GM10847 (cell line): ENCODE measurements around the gene ZGPAT.

Experiments
- POLR2A ChIP-seq: IDR thresholded peaks from 2 replicates; pipeline ENCODE4 v1.6.1; 2011; ENCODE audit not compliant: insufficient read length; ENCODE audit errors: extremely low read depth

ZGPAT gene

DNA sequence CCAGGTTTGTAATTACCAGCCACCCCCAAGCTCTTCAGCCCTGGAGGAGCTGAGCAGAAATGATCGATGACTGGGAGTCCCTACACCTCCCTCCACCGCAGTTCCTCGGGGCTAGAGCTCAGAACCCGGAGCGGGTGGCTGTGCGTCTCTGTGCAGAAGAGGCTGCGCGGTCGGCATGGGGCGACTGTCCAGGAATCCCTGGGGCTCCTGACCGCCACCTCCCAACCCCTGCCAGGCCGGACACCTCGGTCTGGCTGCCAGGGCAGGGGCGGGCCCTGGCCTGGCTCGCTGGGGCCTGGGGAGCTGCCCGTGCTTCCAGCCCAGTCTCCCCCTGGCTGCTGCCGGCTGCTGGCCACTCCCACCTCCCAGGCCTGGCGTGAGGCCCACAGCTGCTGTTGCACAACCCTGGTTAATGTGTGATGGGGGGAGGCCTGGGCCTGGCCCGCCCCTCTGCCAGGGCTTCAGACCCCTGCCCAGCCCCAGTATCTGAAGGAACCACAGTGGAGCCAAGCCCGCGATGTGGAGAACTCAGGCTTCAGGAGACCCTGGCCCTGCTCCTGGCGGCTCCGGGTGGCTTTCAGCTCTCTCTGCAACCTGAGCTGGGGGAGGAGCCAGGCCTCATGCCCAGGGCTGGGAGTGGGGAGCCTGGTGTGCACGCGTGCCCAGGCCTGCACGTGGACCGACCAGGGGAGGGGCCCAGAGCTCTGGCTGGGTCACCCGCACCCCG, 33.0 kb downstream of the ZGPAT start:
- TF ChIP-seq POLR2A: no peak

DNA sequence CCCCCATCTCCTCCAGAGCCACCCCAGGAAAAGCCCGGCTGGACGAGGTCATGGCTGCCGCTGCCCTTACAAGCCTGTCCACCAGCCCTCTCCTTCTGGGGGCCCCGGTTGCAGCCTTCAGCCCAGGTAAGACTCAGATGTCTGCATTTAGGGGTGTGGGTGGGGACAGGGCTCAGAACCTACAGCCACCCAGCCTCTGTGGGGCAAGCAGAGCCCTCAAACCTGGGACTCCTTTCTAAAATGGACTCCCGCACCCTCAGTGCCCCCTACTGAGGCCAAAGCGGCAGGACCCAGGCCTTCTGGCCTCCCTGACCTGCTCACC, 33.5 kb downstream of the ZGPAT start:
- no peak for TF ChIP-seq POLR2A

DNA sequence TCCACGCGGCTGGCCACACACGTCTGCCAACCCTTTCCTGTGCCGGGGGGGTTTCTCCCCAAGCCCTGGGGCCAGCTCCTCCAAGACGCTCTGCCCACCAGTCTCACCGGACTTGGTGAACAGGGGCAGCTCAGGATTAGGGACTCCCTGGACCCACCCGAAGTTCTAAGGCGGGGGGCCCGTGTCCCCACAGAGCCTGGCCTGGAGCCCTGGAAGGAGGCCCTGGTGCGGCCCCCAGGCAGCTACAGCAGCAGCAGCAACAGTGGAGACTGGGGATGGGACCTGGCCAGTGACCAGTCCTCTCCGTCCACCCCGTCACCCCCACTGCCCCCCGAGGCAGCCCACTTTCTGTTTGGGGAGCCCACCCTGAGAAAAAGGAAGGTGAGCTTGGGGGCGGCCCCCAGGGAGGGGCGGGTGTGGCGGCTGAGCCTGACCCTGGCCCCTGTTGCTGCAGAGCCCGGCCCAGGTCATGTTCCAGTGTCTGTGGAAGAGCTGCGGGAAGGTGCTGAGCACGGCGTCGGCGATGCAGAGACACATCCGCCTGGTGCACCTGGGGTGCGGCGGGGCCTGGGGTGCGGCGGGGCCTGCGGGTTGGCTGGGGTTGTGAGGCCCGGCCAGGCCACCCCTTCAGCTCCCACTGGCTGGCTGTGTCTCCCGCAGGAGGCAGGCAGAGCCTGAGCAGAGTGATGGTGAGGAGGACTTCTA, 34.0 kb downstream of the ZGPAT start:
- TF ChIP-seq POLR2A: no peak

DNA sequence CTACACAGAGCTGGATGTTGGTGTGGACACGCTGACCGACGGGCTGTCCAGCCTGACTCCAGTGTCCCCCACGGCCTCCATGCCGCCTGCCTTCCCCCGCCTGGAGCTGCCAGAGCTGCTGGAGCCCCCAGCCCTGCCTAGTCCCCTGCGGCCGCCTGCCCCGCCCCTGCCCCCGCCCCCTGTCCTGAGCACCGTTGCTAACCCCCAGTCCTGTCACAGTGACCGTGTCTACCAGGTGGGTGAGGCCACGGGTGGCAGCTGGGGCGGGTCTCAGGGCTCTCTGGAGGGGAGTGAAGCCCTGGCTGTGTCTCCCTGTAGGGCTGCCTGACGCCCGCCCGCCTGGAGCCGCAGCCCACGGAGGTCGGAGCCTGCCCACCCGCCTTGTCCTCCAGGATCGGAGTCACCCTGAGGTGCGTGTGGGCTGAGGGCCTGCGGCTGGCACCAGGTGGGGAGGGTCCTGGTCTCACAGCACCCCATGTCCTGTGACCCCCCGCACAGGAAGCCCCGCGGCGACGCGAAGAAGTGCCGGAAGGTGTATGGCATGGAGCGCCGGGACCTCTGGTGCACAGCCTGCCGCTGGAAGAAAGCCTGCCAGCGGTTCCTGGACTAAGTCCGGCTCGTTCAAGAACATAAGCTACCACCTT, 34.7 kb downstream of the ZGPAT start:
- no peak for TF ChIP-seq POLR2A

DNA sequence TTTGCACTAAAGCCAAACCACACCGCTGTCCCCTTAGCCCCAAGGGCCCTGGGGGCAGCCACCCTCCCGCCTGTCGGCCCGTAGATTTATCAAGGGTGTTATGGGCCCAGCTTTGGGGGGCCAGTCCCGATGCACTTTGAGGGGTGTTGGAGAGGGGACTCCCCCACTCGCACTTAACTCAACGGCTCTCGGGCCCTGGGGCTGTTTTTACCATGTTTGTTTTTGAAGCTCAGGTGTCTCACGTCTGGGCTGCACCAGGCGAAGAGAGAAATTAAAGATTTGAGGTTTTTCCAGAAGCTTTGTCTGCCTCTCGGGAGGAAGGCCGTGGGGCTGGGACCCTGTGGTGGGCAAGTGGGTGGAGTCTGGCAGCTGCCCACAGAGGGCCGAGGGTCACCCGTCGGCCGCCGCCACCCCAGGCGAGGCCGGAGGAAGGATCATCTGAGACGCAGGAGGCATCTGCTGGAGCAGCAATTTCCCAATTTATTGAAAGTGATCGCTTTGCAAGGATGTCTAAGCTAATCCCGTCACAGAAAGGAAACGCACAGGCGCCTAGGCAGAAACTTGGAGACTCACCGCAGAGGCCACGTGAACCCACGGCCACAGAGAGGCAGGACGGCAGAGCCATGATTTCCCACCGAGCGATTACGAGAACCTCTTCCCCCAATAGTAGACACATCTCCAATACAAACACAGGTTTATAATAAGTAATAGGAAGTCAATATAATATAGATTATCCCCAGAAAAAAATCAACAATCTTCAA, 35.6 kb downstream of the ZGPAT start:
- TF ChIP-seq POLR2A: no peak

DNA sequence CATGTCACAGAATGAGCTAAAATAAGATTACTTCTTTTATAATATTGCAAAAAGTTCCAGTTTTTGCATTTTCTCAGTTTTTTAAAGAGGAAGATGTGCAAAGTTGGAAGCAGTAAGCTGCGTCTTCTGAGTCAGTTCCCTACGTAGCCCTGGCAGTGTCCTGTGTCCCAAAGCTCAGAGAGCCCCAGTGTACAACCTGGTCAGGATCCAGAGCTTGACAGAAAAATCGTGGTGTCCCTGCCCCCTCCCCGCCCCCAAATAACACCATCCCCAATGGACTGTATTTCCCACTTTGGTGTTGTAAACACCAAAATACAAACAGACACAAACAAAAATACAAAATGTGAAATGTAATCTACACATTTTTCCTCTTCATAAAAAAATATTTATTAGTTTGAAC, 36.3 kb downstream of the ZGPAT start:
- TF ChIP-seq POLR2A: no peak

DNA sequence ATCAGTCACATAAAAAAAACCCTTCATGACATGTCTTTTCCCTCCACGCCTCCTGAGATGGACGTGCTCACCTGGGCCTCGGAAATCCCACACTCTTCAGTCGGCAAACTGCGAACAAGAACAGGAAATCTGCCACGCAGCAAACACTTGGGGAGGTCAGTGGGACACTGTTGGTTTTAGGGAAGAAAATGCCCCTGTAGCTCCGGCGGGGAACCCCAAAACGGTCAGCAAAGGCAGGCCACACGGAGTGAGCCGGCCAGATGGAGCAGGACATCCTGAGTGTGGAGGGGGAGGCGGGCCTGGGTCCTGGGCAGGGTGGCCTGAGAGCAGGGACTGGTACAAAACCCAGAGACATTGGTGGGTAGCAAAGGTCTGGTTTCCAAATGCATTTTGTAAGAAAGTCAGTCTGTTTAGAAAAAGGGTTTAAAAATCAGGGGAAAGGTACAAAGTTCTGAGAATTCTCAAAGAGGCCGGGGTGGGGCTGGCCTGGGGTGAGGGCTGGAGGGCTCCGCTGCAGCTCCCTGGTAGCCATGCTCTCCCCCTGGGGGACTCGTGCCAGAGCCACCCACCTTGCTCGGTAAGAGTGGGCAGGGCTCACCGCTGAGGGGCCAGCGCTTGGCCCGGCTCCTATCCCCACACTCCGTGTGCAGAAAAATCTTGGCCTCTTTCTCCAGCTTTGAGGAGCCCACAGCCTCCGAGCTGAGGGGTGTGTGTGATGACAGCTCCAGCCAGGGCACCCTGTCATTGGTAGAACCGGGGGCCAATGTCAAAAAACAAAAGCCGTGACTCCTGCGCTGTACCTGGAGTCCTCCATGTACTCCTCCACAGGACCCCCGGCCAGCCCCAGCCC, 37.0 kb downstream of the ZGPAT start:
- TF ChIP-seq POLR2A: no peak

DNA sequence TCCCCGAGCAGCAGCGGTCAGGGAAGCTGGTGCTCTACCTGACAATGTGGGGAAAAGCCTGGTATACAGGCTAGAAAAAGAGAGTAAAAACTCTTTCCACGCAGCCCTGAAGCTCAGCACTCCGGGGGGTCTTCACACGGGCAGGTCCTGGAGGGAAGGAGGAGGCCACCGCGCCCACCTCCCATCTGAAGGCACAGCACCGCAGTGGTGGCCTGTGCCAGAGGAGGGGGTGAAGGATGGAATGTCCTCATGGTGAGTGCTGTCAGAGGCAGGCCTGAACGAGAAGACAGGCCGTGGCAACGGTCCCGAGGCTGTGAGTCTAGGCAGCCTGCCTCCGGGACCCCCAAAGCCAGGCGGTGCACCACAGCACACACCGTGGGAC, 37.6 kb downstream of the ZGPAT start:
- TF ChIP-seq POLR2A: no peak

DNA sequence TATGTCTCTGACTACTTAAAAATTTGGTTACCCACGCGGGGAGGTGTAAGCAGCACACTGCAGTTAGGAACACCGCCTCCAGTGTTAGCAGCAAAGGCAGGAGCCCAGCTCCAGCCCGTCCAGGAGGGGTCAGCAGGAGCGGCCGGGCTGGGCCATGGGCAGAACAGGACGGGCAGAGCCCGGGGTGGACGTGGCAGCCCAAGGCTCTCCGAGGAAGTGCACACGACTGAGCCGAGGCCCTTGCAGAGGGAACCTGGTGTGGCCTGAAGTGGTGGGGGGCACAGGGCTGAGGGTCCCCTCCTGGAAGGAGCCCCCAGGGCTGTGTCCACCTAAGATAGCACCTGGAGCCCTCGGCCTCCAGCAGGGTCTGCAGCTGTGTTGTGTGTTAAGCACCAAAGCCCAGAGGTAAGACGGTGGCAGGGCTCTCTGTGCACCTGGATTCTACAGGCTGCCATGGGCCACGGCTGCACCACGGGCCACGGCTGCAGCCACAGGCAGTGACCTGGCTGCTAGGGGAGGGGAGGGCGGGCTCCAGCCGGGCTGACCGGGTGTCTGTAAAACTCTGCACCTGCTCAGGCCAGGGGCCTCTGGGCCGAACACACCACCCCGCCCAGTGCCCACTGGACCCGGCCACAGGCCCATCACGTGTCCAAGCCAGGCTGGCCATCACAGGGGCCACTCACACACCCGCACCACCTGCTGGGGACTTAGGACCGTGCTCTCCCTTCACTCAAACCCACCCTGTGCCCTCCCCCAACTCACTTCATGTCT, 38.3 kb downstream of the ZGPAT start:
- no peak for TF ChIP-seq POLR2A

DNA sequence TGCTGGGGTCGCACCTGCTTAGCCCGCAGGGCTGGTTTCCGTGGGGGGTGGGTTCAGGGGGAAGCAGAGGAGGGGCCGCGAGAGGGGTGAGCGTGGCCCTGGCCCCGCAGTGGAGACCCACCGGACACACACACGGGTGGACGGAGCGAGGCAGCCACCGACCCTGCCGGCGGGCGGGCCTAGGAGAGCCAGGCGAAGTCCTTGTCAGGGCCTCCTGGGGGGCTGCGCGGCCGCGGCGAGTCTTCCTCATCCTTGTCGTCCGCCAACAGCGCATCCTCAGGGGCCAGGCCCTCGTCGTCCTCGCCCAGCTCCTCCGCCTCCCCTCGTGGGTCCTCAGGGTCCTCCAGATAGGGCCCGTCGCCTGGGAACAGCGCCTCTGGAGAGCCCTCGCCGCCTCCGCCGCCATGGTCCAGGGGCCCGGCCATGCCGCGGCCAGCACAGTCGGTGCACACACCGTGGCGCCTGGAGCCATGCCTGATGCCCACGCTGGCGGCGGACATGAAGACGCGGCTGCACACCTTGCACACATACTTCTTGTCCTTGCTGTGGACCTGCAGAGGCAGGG, 39.0 kb downstream of the ZGPAT start:
- no peak for TF ChIP-seq POLR2A

DNA sequence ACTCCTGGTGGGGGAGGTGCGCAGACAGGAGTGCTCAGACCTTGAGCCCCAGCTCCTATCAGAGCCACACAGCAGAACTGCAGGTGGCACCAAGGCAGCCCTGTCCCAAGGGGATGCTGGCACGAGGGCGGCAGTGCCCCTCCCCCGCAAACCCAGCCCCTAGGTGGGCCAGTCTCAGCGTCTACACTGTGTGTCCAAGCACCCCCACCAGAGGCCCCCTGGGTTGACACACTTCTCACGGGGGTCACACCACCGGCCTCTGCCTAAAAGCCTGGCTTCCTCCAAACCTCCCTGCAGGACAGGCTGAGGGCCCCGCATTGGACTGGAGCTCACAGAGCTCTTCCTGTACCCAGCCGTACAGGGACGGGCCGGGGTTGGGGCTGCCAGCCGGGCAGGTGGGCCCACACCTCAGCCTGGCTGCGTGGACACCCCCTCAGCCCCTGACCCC, 39.8 kb downstream of the ZGPAT start:
- TF ChIP-seq POLR2A: no peak

DNA sequence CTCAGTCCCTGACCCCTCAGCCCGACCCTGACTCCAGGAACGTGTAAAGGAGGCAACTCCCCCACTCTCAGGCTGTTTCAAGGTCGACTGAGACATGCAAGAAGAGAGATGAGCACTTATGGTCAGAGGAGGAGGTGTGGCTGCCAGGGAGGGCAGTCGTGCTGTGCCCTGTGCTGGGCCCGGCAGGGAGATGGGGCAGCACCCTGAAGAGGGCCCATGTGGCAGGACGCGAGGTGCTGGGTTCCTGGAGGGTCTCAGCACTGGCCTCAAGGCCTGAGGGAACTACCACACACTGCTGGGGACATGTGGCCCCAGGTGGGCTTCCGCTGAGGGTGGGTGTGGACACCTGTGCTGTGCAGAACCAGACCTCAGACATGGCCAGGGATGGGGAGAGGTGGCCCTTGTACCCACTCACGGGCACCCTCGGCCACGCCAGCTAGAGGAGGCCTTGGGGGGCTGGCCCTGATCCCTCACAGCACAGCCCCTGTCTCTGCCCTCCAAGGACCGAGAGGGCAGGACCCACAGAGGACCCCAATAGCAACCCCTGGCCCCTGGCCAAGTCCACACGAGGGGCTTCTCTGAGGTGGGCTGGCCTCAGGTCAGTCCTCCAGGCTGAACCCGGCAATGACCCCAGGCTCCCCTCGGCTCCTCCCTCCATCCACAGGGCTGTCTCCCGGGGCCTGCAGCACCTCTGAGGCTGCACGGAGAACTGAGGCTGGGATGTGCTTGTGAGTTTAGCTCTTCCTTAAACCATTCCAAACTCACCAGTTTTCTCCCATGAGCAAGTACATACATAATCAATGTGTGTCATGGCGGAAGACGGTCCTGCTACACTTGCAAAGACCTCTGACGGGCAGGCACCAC, 40.5 kb downstream of the ZGPAT start:
- TF ChIP-seq POLR2A: no peak

DNA sequence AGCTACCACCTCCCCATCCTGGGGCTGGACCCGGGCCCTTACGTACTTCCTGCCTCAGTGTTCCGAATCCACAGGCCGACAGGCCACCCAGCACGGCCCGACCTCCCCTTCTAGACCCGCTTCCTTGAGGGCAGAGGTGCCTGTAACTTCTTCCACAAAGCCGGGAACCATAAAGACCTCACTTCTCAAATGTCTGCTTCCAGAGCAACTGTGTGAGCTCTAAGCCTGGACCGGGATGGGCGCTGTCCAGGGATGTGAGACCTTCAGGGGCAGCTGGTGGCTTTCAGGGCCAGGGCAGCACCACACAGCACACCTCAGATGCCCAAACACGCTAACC, 41.1 kb downstream of the ZGPAT start:
- TF ChIP-seq POLR2A: no peak
